ENCODE results near the gene WDR86.

Gene WDR86

GRCh38 chr7:151368136-151368571 is 41.7 kb downstream of the WDR86 start:
- DNase-seq, result peak; percentile 87
- no peak overlapping the region for H3K4me3 ChIP-seq (ENCODE audit: low read depth, low read length)
- TF ChIP-seq CTCF (IDR thresholded peaks at IDR 0.05; ENCODE audit: low read depth, low read length), result peak; percentile 97

GRCh38 chr7:151367284-151367683 is 42.6 kb downstream of the WDR86 start:
- H3K4me3 ChIP-seq (ENCODE audit: low read depth, low read length), result no peak overlapping the region
- no peaks in the 10 kb centered on the region for H3K9me3 ChIP-seq
- H3K36me3 ChIP-seq, result no peaks in the 10 kb centered on the region
- no peaks in the 10 kb centered on the region for H3K27me3 ChIP-seq
- no peak for TF ChIP-seq CTCF (IDR thresholded peaks at IDR 0.05; ENCODE audit: low read depth, low read length)
- peaks cover 2% of the 10 kb centered on the region; the same call in 1 of the 2 replicates for H3K4me1 ChIP-seq
- DNase-seq, result no peak

More at GRCh38 chr7:151368136-151368571, 41.7 kb downstream of the WDR86 start:
- Histone ChIP-seq H3K27me3 (no peaks in the 10 kb centered on the region), H3K4me1 (peaks cover 2% of the 10 kb centered on the region; the same call in 1 of the 2 replicates), H3K9me3 (no peaks in the 10 kb centered on the region), H3K36me3 (no peaks in the 10 kb centered on the region)

- H3K4me3 ChIP-seq (ENCODE audit: low read depth, low read length), result no peak overlapping the region
- peaks cover 2% of the 10 kb centered on the region; the same call in 1 of the 2 replicates for H3K4me1 ChIP-seq
- no peak for DNase-seq
- no peaks in the 10 kb centered on the region for H3K9me3 ChIP-seq
- H3K27me3 ChIP-seq, result no peaks in the 10 kb centered on the region
- no peaks in the 10 kb centered on the region for H3K36me3 ChIP-seq
- no peak for TF ChIP-seq CTCF (IDR thresholded peaks at IDR 0.05; ENCODE audit: low read depth, low read length)
Observed at GRCh38 chr7:151366880-151367222, 43.0 kb downstream of the WDR86 start.

GRCh38 chr7:151366166-151366879 is 43.5 kb downstream of the WDR86 start:
- no peak overlapping the region for H3K4me3 ChIP-seq (ENCODE audit: low read depth, low read length)
- peaks cover 2% of the 10 kb centered on the region; the same call in 1 of the 2 replicates for H3K4me1 ChIP-seq
- H3K9me3 ChIP-seq, result no peaks in the 10 kb centered on the region
- H3K27me3 ChIP-seq, result no peaks in the 10 kb centered on the region
- no peaks in the 10 kb centered on the region for H3K36me3 ChIP-seq
- DNase-seq, result no peak
- no peak for TF ChIP-seq CTCF (IDR thresholded peaks at IDR 0.05; ENCODE audit: low read depth, low read length)

GRCh38 chr7:151363182-151363581 is 46.7 kb downstream of the WDR86 start:
- no peak overlapping the region for H3K4me3 ChIP-seq (ENCODE audit: low read depth, low read length)
- H3K36me3 ChIP-seq, result peaks cover 5% of the 10 kb centered on the region; the same call in 1 of the 2 replicates
- no peaks in the 10 kb centered on the region for H3K9me3 ChIP-seq
- H3K27me3 ChIP-seq, result no peaks in the 10 kb centered on the region
- DNase-seq, result no peak
- no peak for TF ChIP-seq CTCF (IDR thresholded peaks at IDR 0.05; ENCODE audit: low read depth, low read length)
- peaks cover under 1% of the 10 kb centered on the region; the same call in 1 of the 2 replicates for H3K4me1 ChIP-seq

- Histone ChIP-seq H3K4me1 (no peaks in the 10 kb centered on the region), H3K27me3 (no peaks in the 10 kb centered on the region), H3K36me3 (peaks cover 22% of the 10 kb centered on the region), H3K9me3 (no peaks in the 10 kb centered on the region), H3K4me3 (ENCODE audit: low read depth, low read length) (no peak overlapping the region)
- no peak for DNase-seq
- TF ChIP-seq CTCF (IDR thresholded peaks at IDR 0.05; ENCODE audit: low read depth, low read length), result no peak
Observed at GRCh38 chr7:151361193-151361959, 48.5 kb downstream of the WDR86 start.

All from BE2C (cell line).